Airway epithelial cell (primary cell): ENCODE measurements around the gene GABBR2. TPM values are rescaled to one million over a fixed set of nuclear protein-coding genes. Genes with fewer than 3 reads are reported as not detected.

Experiments
- total RNA-seq: library from RNA; depleted of rRNA; stranded (reverse); fragments of >200 nt; gene quantifications from 2 replicates; pipeline ENCODE4 v1.2.3, GENCODE V29; 2015

Gene GABBR2
- total RNA-seq: 0.19 and 0.56 TPM in 2 replicates

GRCh38 chr9:98708933-98709911, at the start of gene GABBR2:
Gene GABBR2, minus strand, starts transcription at chr9:98708935. Its CDS starts 198 bp downstream, at chr9:98708737.

GRCh38 chr9:98255578-98256296, 453.0 kb downstream of the GABBR2 start, which contains the start of gene TBC1D2:
Gene TBC1D2, minus strand, starts transcription at chr9:98255649. Its CDS starts 108 bp downstream, at chr9:98255541.

Other genes with a start within 250 kb of the GABBR2 start
- 11.5 and 22.9 TPM in 2 replicates for gene ANKS6, start 87.6 kb upstream of the GABBR2 start, total RNA-seq
- gene GALNT12, start 98.7 kb upstream of the GABBR2 start, total RNA-seq: 6.5 and 7.0 TPM in 2 replicates
- 0.05 and 0.56 TPM in 2 replicates for gene COL15A1, start 235.0 kb upstream of the GABBR2 start, total RNA-seq